ENCODE measurements around the gene STK17A.
"Not testable (repeated sequence)": the region's sequence is repeated elsewhere in the genome, so short reads cannot be mapped to it uniquely, and the experiment has no call there.

The STK17A gene

GRCh38 chr7:43669286-43670081 is 86.6 kb downstream of the STK17A start:
- peak overlapping the region; percentile 18 for H3K4me3 ChIP-seq (ENCODE audit: insufficient read depth, low read depth, low read length, poor library complexity, severe bottlenecking)
- no peaks in the 10 kb centered on the region for H3K36me3 ChIP-seq (ENCODE audit: control insufficient read depth, insufficient read depth, low read length)
- H3K9me3 ChIP-seq (ENCODE audit: control insufficient read depth, low read length), result no peaks in the 10 kb centered on the region
- H3K4me1 ChIP-seq (ENCODE audit: control insufficient read depth, insufficient read depth, low read length, poor library complexity, severe bottlenecking), result no peaks in the 10 kb centered on the region
- H3K27ac ChIP-seq (ENCODE audit: insufficient read depth, low read length, poor library complexity, severe bottlenecking), result peak overlapping the region; percentile 57
- no peaks in the 10 kb centered on the region for H3K27me3 ChIP-seq (replicated peaks; ENCODE audit: control insufficient read depth, insufficient read depth, low read length, poor library complexity, severe bottlenecking)
- peak; percentile 71 to 78 (median 77) for DNase-seq

GRCh38 chr7:43671521-43671920 is 88.6 kb downstream of the STK17A start:
- no peaks in the 10 kb centered on the region for H3K4me1 ChIP-seq (ENCODE audit: control insufficient read depth, insufficient read depth, low read length, poor library complexity, severe bottlenecking)
- H3K4me3 ChIP-seq (ENCODE audit: insufficient read depth, low read depth, low read length, poor library complexity, severe bottlenecking), result no peak overlapping the region

GRCh38 chr7:43673243-43673976 is 90.5 kb downstream of the STK17A start:
- H3K27ac ChIP-seq (ENCODE audit: insufficient read depth, low read length, poor library complexity, severe bottlenecking); DNase-seq; H3K4me1 ChIP-seq (ENCODE audit: control insufficient read depth, insufficient read depth, low read length, poor library complexity, severe bottlenecking); H3K4me3 ChIP-seq (ENCODE audit: insufficient read depth, low read depth, low read length, poor library complexity, severe bottlenecking); H3K9me3 ChIP-seq (ENCODE audit: control insufficient read depth, low read length); H3K27me3 ChIP-seq (replicated peaks; ENCODE audit: control insufficient read depth, insufficient read depth, low read length, poor library complexity, severe bottlenecking); H3K36me3 ChIP-seq (ENCODE audit: control insufficient read depth, insufficient read depth, low read length): not testable (repeated sequence)

More at GRCh38 chr7:43671521-43671920, 88.6 kb downstream of the STK17A start:
- Histone ChIP-seq H3K27me3 (replicated peaks; ENCODE audit: control insufficient read depth, insufficient read depth, low read length, poor library complexity, severe bottlenecking) (no peaks in the 10 kb centered on the region), H3K27ac (ENCODE audit: insufficient read depth, low read length, poor library complexity, severe bottlenecking) (no peak overlapping the region), H3K9me3 (ENCODE audit: control insufficient read depth, low read length) (no peaks in the 10 kb centered on the region), H3K36me3 (ENCODE audit: control insufficient read depth, insufficient read depth, low read length) (no peaks in the 10 kb centered on the region)
- DNase-seq, result no peak

GRCh38 chr7:43674559-43675436 is 91.9 kb downstream of the STK17A start:
- H3K27ac ChIP-seq (ENCODE audit: insufficient read depth, low read length, poor library complexity, severe bottlenecking), result no peak overlapping the region
- DNase-seq, result no peak
- no peaks in the 10 kb centered on the region for H3K27me3 ChIP-seq (replicated peaks; ENCODE audit: control insufficient read depth, insufficient read depth, low read length, poor library complexity, severe bottlenecking)

More at GRCh38 chr7:43674559-43675436, 91.9 kb downstream of the STK17A start:
- peaks cover 13% of the 10 kb centered on the region for H3K4me1 ChIP-seq (ENCODE audit: control insufficient read depth, insufficient read depth, low read length, poor library complexity, severe bottlenecking)
- H3K4me3 ChIP-seq (ENCODE audit: insufficient read depth, low read depth, low read length, poor library complexity, severe bottlenecking), result no peak overlapping the region
- no peaks in the 10 kb centered on the region for H3K36me3 ChIP-seq (ENCODE audit: control insufficient read depth, insufficient read depth, low read length)
- no peaks in the 10 kb centered on the region for H3K9me3 ChIP-seq (ENCODE audit: control insufficient read depth, low read length)
